WTC11 (cell line): ENCODE measurements around the gene ZDBF2.

Experiments used
- KAT7 ChIP-seq: sonication (generic); formaldehyde crosslinking; IDR thresholded peaks from 2 replicates; pipeline ENCODE4 v1.8.1; 2023; ENCODE audit warnings: missing genetic modification reagents, mild to moderate bottlenecking, borderline replicate concordance
- SMAD3 ChIP-seq: sonication (generic); formaldehyde crosslinking; IDR thresholded peaks from 2 replicates; pipeline ENCODE4 v1.8.0; 2022; ENCODE audit warnings: missing genetic modification reagents, mild to moderate bottlenecking, borderline replicate concordance
- TP53 ChIP-seq: sonication (generic); formaldehyde crosslinking; IDR thresholded peaks from 2 replicates; pipeline ENCODE4 v1.8.1; 2023; ENCODE audit warnings: mild to moderate bottlenecking, missing genetic modification reagents
- TF ChIP-seq, protein P1 (sequence below): fragments of 200-600 bp; IDR thresholded peaks from 2 replicates; pipeline ENCODE4 v1.8.0; 2022; ENCODE audit warnings: antibody characterized with exemption

DNA sequence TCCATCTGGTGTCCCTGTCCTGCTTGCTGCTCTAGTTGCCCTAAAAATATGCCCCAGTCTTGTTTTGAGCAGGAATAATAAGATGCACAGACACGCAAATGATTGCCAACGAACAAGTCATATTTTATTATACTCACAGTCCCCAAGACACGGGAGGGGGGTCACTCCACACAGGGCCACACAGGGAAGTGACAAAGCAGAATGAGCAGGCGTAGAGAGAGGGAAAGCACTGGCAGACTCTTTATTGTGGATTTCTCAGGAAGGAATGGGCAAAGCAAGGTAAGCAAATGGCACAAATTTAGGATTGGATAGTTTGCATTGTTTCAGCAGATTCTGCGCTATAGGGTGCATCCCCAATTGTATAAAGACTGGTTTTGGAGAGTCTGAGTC, 20.7 kb upstream of the ZDBF2 start:
- no peak for TF ChIP-seq TP53 (CRISPR knock-in tag)
- TF ChIP-seq, protein P1, sequence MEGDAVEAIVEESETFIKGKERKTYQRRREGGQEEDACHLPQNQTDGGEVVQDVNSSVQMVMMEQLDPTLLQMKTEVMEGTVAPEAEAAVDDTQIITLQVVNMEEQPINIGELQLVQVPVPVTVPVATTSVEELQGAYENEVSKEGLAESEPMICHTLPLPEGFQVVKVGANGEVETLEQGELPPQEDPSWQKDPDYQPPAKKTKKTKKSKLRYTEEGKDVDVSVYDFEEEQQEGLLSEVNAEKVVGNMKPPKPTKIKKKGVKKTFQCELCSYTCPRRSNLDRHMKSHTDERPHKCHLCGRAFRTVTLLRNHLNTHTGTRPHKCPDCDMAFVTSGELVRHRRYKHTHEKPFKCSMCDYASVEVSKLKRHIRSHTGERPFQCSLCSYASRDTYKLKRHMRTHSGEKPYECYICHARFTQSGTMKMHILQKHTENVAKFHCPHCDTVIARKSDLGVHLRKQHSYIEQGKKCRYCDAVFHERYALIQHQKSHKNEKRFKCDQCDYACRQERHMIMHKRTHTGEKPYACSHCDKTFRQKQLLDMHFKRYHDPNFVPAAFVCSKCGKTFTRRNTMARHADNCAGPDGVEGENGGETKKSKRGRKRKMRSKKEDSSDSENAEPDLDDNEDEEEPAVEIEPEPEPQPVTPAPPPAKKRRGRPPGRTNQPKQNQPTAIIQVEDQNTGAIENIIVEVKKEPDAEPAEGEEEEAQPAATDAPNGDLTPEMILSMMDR = no peak
- TF ChIP-seq SMAD3 (CRISPR knock-in tag) = no peak
- no peak for TF ChIP-seq KAT7 (CRISPR knock-in tag)
